Small intestine (tissue), 7 donors: ENCODE results near the gene SPCS3. TPM values are rescaled to one million over a fixed set of nuclear protein-coding genes. Genes with fewer than 3 reads are reported as not detected.
A peak's percentile ranks its signal among the peaks of the same experiment; 100 is the strongest.
"Not testable (repeated sequence)": the region's sequence is repeated elsewhere in the genome, so short reads cannot be mapped to it uniquely, and the experiment has no call there.

ENCODE experiments used
- DNase-seq, 2 donors: peaks; one replicate each; pipeline versions ENCODE4 v3.0.0 to v3.0.0-alpha.2; 2013
- FAIRE-seq: peaks from 2 replicates; lab custom pipeline; 2012; peaks lifted over from hg19 to GRCh38; lab: Jason Lieb, UNC
- H3K27ac ChIP-seq, 3 donors: one replicate each; pipeline ENCODE4 v1.5.1; 2013; ENCODE audit warnings: low read length in 2 of 3, mild to moderate bottlenecking in 2 of 3, control low read depth in 1 of 3, inconsistent platforms in 1 of 3, low read depth in 1 of 3, moderate library complexity in 1 of 3
- H3K27me3 ChIP-seq, 3 donors: one replicate each; pipeline ENCODE4 v1.6.1; 2013; ENCODE audit warnings: low read length in 3 of 3, inconsistent platforms in 1 of 3; ENCODE audit not compliant: control insufficient read depth in 3 of 3, insufficient read depth in 3 of 3
- H3K36me3 ChIP-seq, 3 donors: one replicate each; pipeline ENCODE4 v1.6.1; 2013; ENCODE audit warnings: low read length in 3 of 3, inconsistent platforms in 1 of 3, low read depth in 1 of 3, mild to moderate bottlenecking in 1 of 3, moderate library complexity in 1 of 3; ENCODE audit not compliant: control insufficient read depth in 3 of 3, insufficient read depth in 2 of 3
- H3K4me1 ChIP-seq, 3 donors: one replicate each; pipeline ENCODE4 v1.6.1; 2013; ENCODE audit warnings: low read length in 2 of 3, inconsistent platforms in 1 of 3, low read depth in 1 of 3, mild to moderate bottlenecking in 1 of 3, moderate library complexity in 1 of 3; ENCODE audit not compliant: control insufficient read depth in 3 of 3, insufficient read depth in 2 of 3
- H3K4me3 ChIP-seq, 3 donors: one replicate each; pipeline ENCODE4 v1.5.1; 2013; ENCODE audit warnings: low read length in 3 of 3, control low read depth in 1 of 3, inconsistent platforms in 1 of 3, low read depth in 1 of 3, mild to moderate bottlenecking in 1 of 3, moderate library complexity in 1 of 3
- H3K9me3 ChIP-seq, 2 donors: one replicate each; pipeline ENCODE4 v1.6.1; 2013; ENCODE audit warnings: low read depth in 1 of 2, low read length in 1 of 2; ENCODE audit not compliant: control insufficient read depth in 2 of 2, insufficient read depth in 1 of 2
- WGBS, 3 donors: extraction: QIAGEN DNeasy Blood & Tissue Kit; methylation state at CpG; one replicate each; pipeline ENCODE4 v1.1.7; 2013; 5-methylcytosine and 5-hydroxymethylcytosine counted together
- polyA plus RNA-seq, 4 donors: library from polyadenylated mRNA; stranded (reverse) in 3 of 4; unstranded in 1 of 4; fragments of 200-250 nt in 3 of 4; fragments of 120-200 nt in 1 of 4; gene quantifications; one replicate each; pipeline versions ENCODE4 v1.2.1 to v1.2.3, GENCODE V29; 2013
- donor health status: healthy with polysubstance abuse.
- donor health status: control.
- donor health status: control.
- donor health status: Bipolar disorder and iron deficiency.
- donor health status: healthy.

Gene SPCS3
- polyA plus RNA-seq, 4 donors = 11.9 to 58.0 (median 27.2) TPM

GRCh38 chr4:176321589-176321988 lies 1.8 kb downstream of the SPCS3 start:
- no peaks in the 10 kb centered on the region for H3K27me3 ChIP-seq
- DNase-seq (no peak), FAIRE-seq (no peak)
- H3K9me3 ChIP-seq = no peaks in the 10 kb centered on the region
- H3K4me1 ChIP-seq = peaks cover 0 to 8% (median 3%) of the 10 kb centered on the region in 3 donors
- peak overlapping the region in 2 of 3 donors; percentile 79 to 91 for H3K4me3 ChIP-seq
- WGBS, 3 donors = 11 to 35% (median 26%) methylated on average over 5 of the region's 5 CpGs
- peaks cover 0 to 7% (median 0%) of the 10 kb centered on the region in 3 donors for H3K36me3 ChIP-seq
- H3K27ac ChIP-seq = peak overlapping the region in 1 of 3 donors; percentile 98

- no peaks in the 10 kb centered on the region for H3K9me3 ChIP-seq
- 74 to 85% (median 81%) methylated on average over 3 of the region's 3 CpGs for WGBS, 3 donors
- FAIRE-seq = no peak
Observed at GRCh38 chr4:176323511-176324160, 3.9 kb downstream of the SPCS3 start.

GRCh38 chr4:176324876-176325275 lies 5.1 kb downstream of the SPCS3 start:
- not testable (repeated sequence) for H3K27me3 ChIP-seq, H3K4me3 ChIP-seq, H3K4me1 ChIP-seq, H3K27ac ChIP-seq, H3K9me3 ChIP-seq, FAIRE-seq, DNase-seq, H3K36me3 ChIP-seq
- 70 to 74% (median 71%) methylated on average over 8 of the region's 8 CpGs for WGBS, 3 donors

More at GRCh38 chr4:176323511-176324160, 3.9 kb downstream of the SPCS3 start:
- Histone ChIP-seq H3K36me3 (peaks cover 0 to 7% (median 0%) of the 10 kb centered on the region in 3 donors), H3K27ac (no peak overlapping the region), H3K27me3 (no peaks in the 10 kb centered on the region), H3K4me1 (peaks cover 0 to 7% (median 2%) of the 10 kb centered on the region in 3 donors), H3K4me3 (no peak overlapping the region)
- DNase-seq = no peak

GRCh38 chr4:176333076-176333475 lies 13.3 kb downstream of the SPCS3 start:
- H3K4me1 ChIP-seq = no peaks in the 10 kb centered on the region
- no peak for FAIRE-seq
- no peaks in the 10 kb centered on the region for H3K27me3 ChIP-seq
- 65 to 89% (median 83%) methylated on average over 3 of the region's 3 CpGs for WGBS, 3 donors
- no peak overlapping the region for H3K4me3 ChIP-seq
- peaks cover 0 to 2% (median 0%) of the 10 kb centered on the region in 3 donors for H3K36me3 ChIP-seq
- H3K27ac ChIP-seq = no peak overlapping the region
- DNase-seq = no peak
- no peaks in the 10 kb centered on the region for H3K9me3 ChIP-seq

- H3K36me3 ChIP-seq = peaks cover 0 to 2% (median 0%) of the 10 kb centered on the region in 3 donors
- no peaks in the 10 kb centered on the region for H3K4me1 ChIP-seq
- no peak overlapping the region for H3K4me3 ChIP-seq
- no peak overlapping the region for H3K27ac ChIP-seq
- DNase-seq (no peak), FAIRE-seq (no peak)
- no peaks in the 10 kb centered on the region for H3K27me3 ChIP-seq
- 54 to 77% (median 74%) methylated on average over 5 of the region's 5 CpGs for WGBS, 3 donors
- H3K9me3 ChIP-seq = no peaks in the 10 kb centered on the region
Observed at GRCh38 chr4:176334066-176334465, 14.3 kb downstream of the SPCS3 start.

- DNase-seq (peak in 1 of 2 donors; percentile 20), FAIRE-seq (no peak)
- 85 to 89% (median 87%) methylated on average over 1 of the region's 1 CpG for WGBS, 3 donors
Observed at GRCh38 chr4:176335421-176335820, 15.7 kb downstream of the SPCS3 start.

GRCh38 chr4:176339936-176340761 lies 20.4 kb downstream of the SPCS3 start:
- Histone ChIP-seq H3K4me1 (no peaks in the 10 kb centered on the region), H3K9me3 (peaks cover 0 to 27% of the 10 kb centered on the region in 2 donors), H3K4me3 (no peak overlapping the region), H3K36me3 (peaks cover 0 to 2% (median 0%) of the 10 kb centered on the region in 3 donors), H3K27me3 (no peaks in the 10 kb centered on the region), H3K27ac (no peak overlapping the region)
- DNase-seq (no peak), FAIRE-seq (no peak)
- 18 to 37% (median 36%) methylated on average over 3 of the region's 3 CpGs for WGBS, 3 donors

More at GRCh38 chr4:176335421-176335820, 15.7 kb downstream of the SPCS3 start:
- Histone ChIP-seq H3K4me1 (no peaks in the 10 kb centered on the region), H3K36me3 (peaks cover 0 to under 1% (median 0%) of the 10 kb centered on the region in 3 donors), H3K27me3 (no peaks in the 10 kb centered on the region), H3K9me3 (no peaks in the 10 kb centered on the region), H3K27ac (no peak overlapping the region), H3K4me3 (no peak overlapping the region)

- Histone ChIP-seq H3K4me3 (no peak overlapping the region), H3K9me3 (peaks cover 0 to 32% of the 10 kb centered on the region in 2 donors), H3K36me3 (peaks cover 0 to 2% (median 0%) of the 10 kb centered on the region in 3 donors), H3K27me3 (no peaks in the 10 kb centered on the region), H3K27ac (no peak overlapping the region), H3K4me1 (no peaks in the 10 kb centered on the region)
- peak; percentile 34 to 43 for DNase-seq
- WGBS, 3 donors = 47 to 52% (median 47%) methylated on average over 8 of the region's 8 CpGs
- no peak for FAIRE-seq
Observed at GRCh38 chr4:176340871-176341685, 21.3 kb downstream of the SPCS3 start.
